K562 (cell line): ENCODE results near the gene ACTN2. TPM values are rescaled to one million over a fixed set of nuclear protein-coding genes. Genes with fewer than 3 reads are reported as not detected.

Experiments
- CEBPB ChIP-seq: fragments of 450-650 bp; IDR thresholded peaks from 2 replicates; pipeline ENCODE4 v1.6.1; 2016; ENCODE audit warnings: missing genetic modification characterization, missing compliant biosample characterization
- CLOCK ChIP-seq: fragments of 250-450 bp; sonication (Bioruptor Pico); IDR thresholded peaks from 2 replicates; pipeline ENCODE4 v1.4.0; 2020; ENCODE audit warnings: mild to moderate bottlenecking, moderate library complexity, borderline replicate concordance
- ERF ChIP-seq: fragments of 450-650 bp; formaldehyde crosslinking; IDR thresholded peaks from 2 replicates; pipeline ENCODE4 v1.4.0; 2020; ENCODE audit warnings: mild to moderate bottlenecking, mixed read lengths
- FOXA1 ChIP-seq: fragments of 450-650 bp; IDR thresholded peaks from 2 replicates; pipeline ENCODE4 v1.6.1; 2016; ENCODE audit warnings: mild to moderate bottlenecking, borderline replicate concordance
- MCM5 ChIP-seq: fragments of 450-650 bp; IDR thresholded peaks from 2 replicates; pipeline ENCODE4 v1.6.1; 2016; ENCODE audit warnings: low read depth
- NR2C1 ChIP-seq, 2 experiments: fragments of 450-650 bp; IDR thresholded peaks; 2 replicates each; pipeline ENCODE4 v1.6.1; 2017; ENCODE audit warnings: mild to moderate bottlenecking in 2 of 2, antibody characterized with exemption in 1 of 2, inconsistent platforms in 1 of 2, missing compliant biosample characterization in 1 of 2, missing genetic modification characterization in 1 of 2
- SREBF2 ChIP-seq: sonication (generic); formaldehyde crosslinking; IDR thresholded peaks from 2 replicates; pipeline ENCODE4 v1.4.0; 2020; ENCODE audit warnings: mild to moderate bottlenecking, missing genetic modification reagents
- ZNF407 ChIP-seq: fragments of 450-650 bp; IDR thresholded peaks from 2 replicates; pipeline ENCODE4 v1.6.1; 2016; ENCODE audit warnings: low read depth
- polyA plus RNA-seq, 8 experiments: library from polyadenylated mRNA; depleted of rRNA in 4 of 8; stranded (reverse) in 5 of 8; unstranded in 3 of 8; fragments of >200 nt; fragmentation: Nextera tagmentation in 2 of 8; fragmentation: Illumina TruSeq in 1 of 8; extraction: Ambion mirVana in 2 of 8; extraction: Trizol in 1 of 8; gene quantifications; 2 replicates each; pipeline versions ENCODE4 v1.2.1 to v1.2.3, GENCODE V29; 2011 to 2014; ENCODE audit warnings: inconsistent platforms in 1 of 8, missing spikeins in 1 of 8
- total RNA-seq, 7 experiments: library from RNA; depleted of rRNA in 6 of 7; stranded (reverse); fragments of >200 nt in 6 of 7; fragmentation: Illumina TruSeq in 2 of 7; extraction: Trizol in 2 of 7; gene quantifications; 2 replicates each; pipeline versions ENCODE4 v1.2.1 to v1.2.3, GENCODE V29; 2011 to 2021; ENCODE audit warnings: low replicate concordance in 1 of 7

The ACTN2 gene
- total and polyA plus RNA-seq, 9 of the 15 experiments (the other 6 are each of a cell fraction or from before 2014, with no cell fraction given), result 0.18 to 0.94 (median 0.42) TPM

GRCh38 chr1:236795035-236795756, 108.9 kb downstream of the ACTN2 start, which contains the start of gene MTR (continued):
- TF ChIP-seq ZNF407 (no peak), MCM5 (no peak), CLOCK (no peak), NR2C1 (IDR thresholded peaks at IDR 0.05) (no peak), NR2C1 (tag; IDR thresholded peaks at IDR 0.05) (peak; percentile 92), SREBF2 (no peak; the same call in 1 of the 2 replicates), CEBPB (tag) (no peak; the same call in 1 of the 2 replicates), FOXA1 (no peak), ERF (CRISPR knock-in tag) (peak; percentile 61; the same call in 1 of the 2 replicates)
